PC-9 (cell line): Measurements from ENCODE around the gene AKAP6. TPM values are rescaled to one million over a fixed set of nuclear protein-coding genes. Genes with fewer than 3 reads are reported as not detected.

ENCODE experiments used
- BruUV-seq: library from RNA; stranded (reverse); fragments of 400-500 nt; replicated peaks from 2 replicates; lab custom pipeline; 2021; lab: Mats Ljungman, UMichigan
- CTCF ChIA-PET: fragments of 300-600 bp; sonication (Branson Sonifier 250); formaldehyde crosslinking; loops from one replicate; lab custom pipeline; 2022; ENCODE audit warnings: antibody characterized with exemption; lab: Charles Lee
- POLR2A ChIA-PET: fragments of 300-600 bp; sonication (Branson Sonifier 250); formaldehyde crosslinking; loops from one replicate; lab custom pipeline; 2022; ENCODE audit warnings: antibody characterized with exemption; ENCODE audit not compliant: unreplicated experiment; lab: Charles Lee
- DNase-seq, 2 experiments: peaks; one replicate each; pipeline versions ENCODE4 v3.0.0 to v3.0.0-alpha.2; 2015 to 2022; ENCODE audit warnings: mixed read lengths in 1 of 2
- H2AFZ ChIP-seq: fragments of 200-600 bp; sonication (generic); 2 replicates; pipeline ENCODE4 v1.8.1; 2017; ENCODE audit warnings: antibody characterized with exemption
- H3F3A ChIP-seq: fragments of 200-600 bp; sonication (generic); 2 replicates; pipeline ENCODE4 v1.8.1; 2017; ENCODE audit warnings: antibody characterized with exemption, mild to moderate bottlenecking, low read depth; ENCODE audit not compliant: insufficient read depth
- H3K27ac ChIP-seq: fragments of 200-600 bp; sonication (generic); 2 replicates; pipeline ENCODE4 v1.6.1; 2016; ENCODE audit warnings: mixed run types
- H3K27me3 ChIP-seq: fragments of 200-600 bp; sonication (generic); 2 replicates; pipeline ENCODE4 v1.6.1; 2016; ENCODE audit warnings: low read depth, mixed run types; ENCODE audit not compliant: insufficient read depth
- H3K36me3 ChIP-seq: fragments of 200-600 bp; sonication (generic); 2 replicates; pipeline ENCODE4 v1.6.1; 2016; ENCODE audit warnings: low read depth, mixed run types
- H3K4me1 ChIP-seq: fragments of 200-600 bp; sonication (generic); replicated peaks from 2 replicates; pipeline ENCODE4 v1.6.1; 2016; ENCODE audit warnings: mixed run types; ENCODE audit not compliant: insufficient read depth
- H3K4me2 ChIP-seq: fragments of 200-600 bp; sonication (generic); 2 replicates; pipeline ENCODE4 v1.6.1; 2017; ENCODE audit warnings: mixed run types
- H3K4me3 ChIP-seq: fragments of 200-600 bp; sonication (generic); 2 replicates; pipeline ENCODE4 v1.6.1; 2016; ENCODE audit warnings: mixed run types
- H3K79me2 ChIP-seq: fragments of 200-600 bp; sonication (generic); 2 replicates; pipeline ENCODE4 v1.6.1; 2017; ENCODE audit warnings: low read depth, mixed run types
- H3K9me2 ChIP-seq: fragments of 200-600 bp; sonication (generic); 2 replicates; pipeline ENCODE4 v1.8.1; 2017; ENCODE audit warnings: mild to moderate bottlenecking; ENCODE audit not compliant: insufficient read depth
- H3K9me3 ChIP-seq: fragments of 200-600 bp; sonication (generic); 2 replicates; pipeline ENCODE4 v1.8.1; 2016; ENCODE audit warnings: low read depth; ENCODE audit not compliant: insufficient read depth
- H4K20me1 ChIP-seq: fragments of 200-600 bp; sonication (generic); 2 replicates; pipeline ENCODE4 v1.8.1; 2017; ENCODE audit not compliant: insufficient read depth
- CTCF ChIP-seq: fragments of 200-600 bp; sonication (generic); conservative IDR thresholded peaks from 2 replicates; pipeline ENCODE4 v1.6.1; 2017; ENCODE audit warnings: mixed run types, antibody characterized with exemption, mild to moderate bottlenecking, moderate library complexity
- EZH2 ChIP-seq: fragments of 200-600 bp; sonication (generic); IDR thresholded peaks from 2 replicates; pipeline ENCODE4 v1.8.0; 2017; ENCODE audit warnings: antibody characterized with exemption, low read depth
- intact Hi-C: fragments of 100-400 bp; cut with micrococcal nuclease; formaldehyde crosslinking; loops from one replicate; pipeline ENCODE4 v1.10.0; 2022; ENCODE audit not compliant: unreplicated experiment
- total RNA-seq: library from RNA; stranded (reverse); gene quantifications from 2 replicates; pipeline ENCODE4 v1.2.3, GENCODE V29; 2021

The AKAP6 gene
- total RNA-seq, 1 experiment from 2014 or later = 2.8 TPM

DNA sequence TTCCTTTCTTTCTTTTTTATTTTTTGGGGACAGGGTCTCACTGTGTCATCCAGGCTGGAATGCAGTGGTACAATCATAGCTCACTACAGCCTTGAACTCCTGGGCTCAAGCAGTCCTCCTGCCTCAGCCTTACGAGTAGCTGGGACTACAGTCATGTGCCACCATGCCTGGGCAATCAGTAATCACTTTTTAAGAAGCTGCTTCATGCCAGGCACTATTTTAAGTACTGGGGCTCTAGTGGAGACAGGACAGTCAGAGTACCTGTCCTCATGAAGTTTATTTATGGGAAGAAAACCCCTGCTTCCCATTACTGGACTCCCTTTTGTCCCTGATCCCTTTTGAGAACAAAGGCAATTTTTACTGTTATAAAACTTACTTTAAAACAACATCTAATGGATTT is 485.6 kb downstream of the AKAP6 start:
- H3K27ac ChIP-seq = no peak overlapping the region
- H3K4me3 ChIP-seq = no peak overlapping the region
- no peaks in the 10 kb centered on the region for H3K9me2 ChIP-seq
- H3K36me3 ChIP-seq = no peaks in the 10 kb centered on the region
- no peaks in the 10 kb centered on the region for H3F3A ChIP-seq
- POLR2A ChIA-PET = interaction anchor here (0.6 kb wide), 1 partner anchor 97 kb away, joined by 3 read pairs; no protein-coding TSS in a partner anchor
- no peak for DNase-seq
- no peaks in the 10 kb centered on the region for H3K9me3 ChIP-seq
- CTCF ChIA-PET = no interaction called here
- BruUV-seq = no TSS peak
- H3K4me1 ChIP-seq = no peaks in the 10 kb centered on the region
- H4K20me1 ChIP-seq = no peaks in the 10 kb centered on the region
- no peaks in the 10 kb centered on the region for H3K79me2 ChIP-seq
- TF ChIP-seq CTCF (no peak), EZH2 (no peak)
- intact Hi-C loops = no loop called here
- H2AFZ ChIP-seq = no peak overlapping the region
- no peaks in the 10 kb centered on the region for H3K27me3 ChIP-seq
- H3K4me2 ChIP-seq = no peak overlapping the region

DNA sequence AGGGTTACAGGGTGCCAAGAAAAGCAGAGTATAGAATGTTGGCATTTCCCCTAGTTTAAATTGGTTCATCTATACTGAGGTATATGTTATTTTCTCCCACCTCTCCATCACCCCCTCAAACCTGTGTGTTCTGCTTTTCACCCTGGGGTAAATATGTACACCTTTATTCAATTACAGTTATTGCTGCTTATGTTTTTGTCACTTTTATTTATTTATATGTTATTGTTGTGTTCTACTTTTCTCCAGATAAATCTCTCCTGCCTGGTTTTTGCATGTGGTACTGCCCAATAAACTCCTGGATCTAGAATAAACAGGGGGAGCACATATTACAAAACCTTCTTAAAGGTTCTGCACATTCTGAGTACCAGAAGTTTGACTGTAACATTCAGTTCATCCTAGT is 487.5 kb downstream of the AKAP6 start:
- Histone ChIP-seq H3K4me2 (no peak overlapping the region), H3K27ac (no peak overlapping the region), H3K4me3 (no peak overlapping the region), H3F3A (no peaks in the 10 kb centered on the region), H3K27me3 (no peaks in the 10 kb centered on the region), H3K4me1 (no peaks in the 10 kb centered on the region), H3K9me2 (no peaks in the 10 kb centered on the region), H3K79me2 (no peaks in the 10 kb centered on the region), H3K9me3 (no peaks in the 10 kb centered on the region), H4K20me1 (no peaks in the 10 kb centered on the region), H2AFZ (no peak overlapping the region), H3K36me3 (no peaks in the 10 kb centered on the region)
- no peak for DNase-seq
- ChIA-PET POLR2A (no interaction called here), CTCF (no interaction called here)
- intact Hi-C loops = no loop called here
- BruUV-seq = no TSS peak
- TF ChIP-seq EZH2 (no peak), CTCF (no peak)

GRCh38 chr14:32817780-32818179 is 488.7 kb downstream of the AKAP6 start:
- Histone ChIP-seq H3K9me2 (no peaks in the 10 kb centered on the region), H3K27me3 (no peaks in the 10 kb centered on the region)
- intact Hi-C loops = no loop called here

More at GRCh38 chr14:32817780-32818179, 488.7 kb downstream of the AKAP6 start:
- CTCF ChIA-PET = no interaction called here
- Histone ChIP-seq H4K20me1 (no peaks in the 10 kb centered on the region), H3K4me2 (no peak overlapping the region), H3K36me3 (no peaks in the 10 kb centered on the region), H3F3A (no peaks in the 10 kb centered on the region), H3K79me2 (no peaks in the 10 kb centered on the region), H2AFZ (no peak overlapping the region), H3K27ac (no peak overlapping the region), H3K9me3 (no peaks in the 10 kb centered on the region), H3K4me1 (no peaks in the 10 kb centered on the region), H3K4me3 (no peak overlapping the region)
- BruUV-seq = no TSS peak
- DNase-seq = no peak
- TF ChIP-seq EZH2 = no peak
- no peak for TF ChIP-seq CTCF
- POLR2A ChIA-PET = no interaction called here
